ENCODE measurements around the gene MYLK2. TPM values are rescaled to one million over a fixed set of nuclear protein-coding genes. Genes with fewer than 3 reads are reported as not detected.

Gene MYLK2
- total and polyA plus RNA-seq, 4 experiments from 2014 or later, result not detected

DNA sequence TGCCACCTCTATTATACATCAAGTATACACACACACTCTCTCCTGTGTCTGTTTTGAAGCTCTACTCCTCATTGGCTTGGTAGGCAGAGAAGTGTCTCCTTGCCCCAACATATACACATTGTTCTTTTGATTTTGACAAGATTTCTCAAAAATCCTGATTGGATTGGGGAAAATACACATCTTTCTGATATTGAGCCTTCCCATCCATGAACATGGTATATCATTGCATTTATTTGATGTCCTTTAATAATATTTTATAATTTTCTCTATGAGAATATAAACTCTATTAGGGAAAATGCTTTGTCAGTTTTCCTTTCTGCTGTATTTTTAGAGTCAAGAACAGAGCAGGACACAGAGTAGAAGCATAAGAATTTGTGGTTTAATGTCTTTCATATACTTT, 58.5 kb downstream of the MYLK2 start:
- no peak for DNase-seq
- Mint-ChIP-seq H3K4me1 (peaks cover 6 to 15% (median 8%) of the 10 kb centered on the region in 4 donors), H3K27ac (no peak overlapping the region), H3K27me3 (peaks cover 12 to 13% of the 10 kb centered on the region in 2 donors), H3K9me3 (peaks cover 0 to 5% (median 0%) of the 10 kb centered on the region in 8 donors), H3K36me3 (peaks cover 0 to 7% of the 10 kb centered on the region in 2 donors), H3K4me3 (no peak overlapping the region)
- ChIA-PET CTCF (ENCODE audit: partially characterized antibody) (no interaction called here), POLR2A (ENCODE audit: partially characterized antibody) (no interaction called here)
- no peaks in the 10 kb centered on the region for H3K9me3 ChIP-seq (ENCODE audit: control insufficient read depth in 1 of 2, low read length in 2 of 2)
- intact Hi-C loops (cut with micrococcal nuclease), result loop anchor here (2.0 kb wide), 1 partner anchor 25 kb away; no protein-coding TSS in a partner anchor
- no peak overlapping the region for H3K4me3 ChIP-seq (ENCODE audit: low read length in 2 of 2)
- H3K27ac ChIP-seq (ENCODE audit: low read depth, low read length), result no peak overlapping the region
- H3K27me3 ChIP-seq (ENCODE audit: insufficient read depth, low read length), result peaks cover 5% of the 10 kb centered on the region
- H3K36me3 ChIP-seq (ENCODE audit: insufficient read depth, low read length), result no peaks in the 10 kb centered on the region
- peaks cover 7% of the 10 kb centered on the region for H3K4me1 ChIP-seq (ENCODE audit: insufficient read depth, low read length)

DNA sequence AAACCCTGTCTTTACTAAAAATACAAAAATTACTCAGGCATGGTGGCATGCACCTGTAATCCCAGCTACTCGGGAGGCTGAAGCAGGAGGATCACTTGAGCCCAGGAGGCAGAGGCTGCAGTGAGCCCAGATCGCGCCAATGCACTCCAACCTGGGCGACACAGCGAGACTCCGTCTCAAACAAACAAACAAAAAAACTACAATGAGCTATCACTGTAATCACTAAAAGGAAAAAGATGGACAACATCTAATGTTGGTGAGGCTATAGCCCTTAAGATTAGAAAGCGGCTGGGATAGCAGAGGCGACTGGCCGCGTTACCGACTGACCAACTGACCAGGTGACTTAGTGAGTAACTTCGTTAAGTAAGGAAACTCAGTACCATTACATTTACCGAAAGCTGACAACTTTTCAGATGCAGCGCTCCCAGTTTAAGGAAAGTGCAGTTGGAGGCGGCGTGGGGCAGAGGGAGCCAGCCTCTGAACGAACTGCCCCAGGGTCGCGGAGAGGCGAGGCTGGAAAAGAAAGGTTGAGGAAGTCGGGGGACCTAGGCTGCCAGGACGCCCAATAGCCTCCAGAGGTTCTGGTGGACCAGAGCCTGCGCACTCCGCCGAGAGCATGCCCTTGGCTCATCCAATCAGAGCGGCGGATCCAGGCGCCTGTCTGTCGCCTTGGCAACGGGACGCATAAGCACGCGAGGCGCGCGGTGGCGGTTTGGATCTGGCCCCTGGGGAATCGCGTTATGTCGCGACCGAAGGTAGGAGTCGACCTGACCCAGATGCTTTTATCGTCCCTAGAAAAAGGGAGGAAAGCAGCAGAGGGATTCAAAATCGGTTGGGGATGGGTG, 60.2 kb downstream of the MYLK2 start:
- peak overlapping the region; percentile 90 to 96 (median 94) for H3K4me3 Mint-ChIP-seq
- peak; percentile 69 to 84 (median 76) for DNase-seq
- peaks cover 0 to 5% (median 0%) of the 10 kb centered on the region in 8 donors for H3K9me3 Mint-ChIP-seq
- POLR2A ChIA-PET (ENCODE audit: partially characterized antibody), result no interaction called here
- peak overlapping the region; percentile 78 to 97 (median 89) for H3K27ac Mint-ChIP-seq
- H3K36me3 Mint-ChIP-seq, result peaks cover 0 to 7% of the 10 kb centered on the region in 2 donors
- H3K4me1 ChIP-seq (ENCODE audit: insufficient read depth, low read length), result peaks cover 7% of the 10 kb centered on the region
- intact Hi-C loops (cut with micrococcal nuclease), result loop anchor here (2.0 kb wide), 1 partner anchor 27 kb away; no protein-coding TSS in a partner anchor
- H3K27ac ChIP-seq (ENCODE audit: low read depth, low read length), result no peak overlapping the region
- H3K4me3 ChIP-seq (ENCODE audit: low read length in 2 of 2), result peak overlapping the region; percentile 21 to 69
- no peaks in the 10 kb centered on the region for H3K36me3 ChIP-seq (ENCODE audit: insufficient read depth, low read length)
- peaks cover 8% of the 10 kb centered on the region in 2 donors for H3K27me3 Mint-ChIP-seq
- H3K9me3 ChIP-seq (ENCODE audit: control insufficient read depth in 1 of 2, low read length in 2 of 2), result no peaks in the 10 kb centered on the region
- CTCF ChIA-PET (ENCODE audit: partially characterized antibody), result interaction anchor here (0.6 to 2.1 kb wide), 8 partner anchors 10 to 264 kb away, joined by 3 to 8 read pairs (median 3); partner anchors contain the start of gene PDRG1
- peaks cover 6 to 15% (median 8%) of the 10 kb centered on the region in 4 donors for H3K4me1 Mint-ChIP-seq
- H3K27me3 ChIP-seq (ENCODE audit: insufficient read depth, low read length), result no peaks in the 10 kb centered on the region

DNA sequence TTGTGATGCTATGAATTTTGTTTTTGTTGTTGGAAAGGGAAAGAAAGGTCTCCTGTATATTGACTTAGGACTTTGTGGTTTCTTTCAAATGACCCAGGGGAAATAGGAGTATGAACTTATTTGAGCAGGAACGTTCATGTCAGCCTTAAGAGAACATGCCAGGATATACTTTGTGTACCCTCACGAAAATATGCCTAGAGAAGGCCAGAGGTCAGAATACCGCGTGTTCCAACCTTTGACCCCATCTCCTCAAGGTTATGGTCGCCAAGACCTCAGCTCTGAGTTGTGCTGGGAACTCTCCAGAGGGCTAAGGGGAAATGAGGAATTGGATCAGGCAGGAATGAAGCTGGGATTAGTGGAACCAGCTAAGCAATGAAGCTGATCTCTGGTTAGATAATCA, 62.8 kb downstream of the MYLK2 start:
- H3K27me3 Mint-ChIP-seq, result peaks cover 8 to 10% of the 10 kb centered on the region in 2 donors
- H3K4me1 Mint-ChIP-seq, result peaks cover 6 to 15% (median 8%) of the 10 kb centered on the region in 4 donors
- peaks cover 0 to 5% (median 0%) of the 10 kb centered on the region in 8 donors for H3K9me3 Mint-ChIP-seq
- peaks cover 7% of the 10 kb centered on the region for H3K4me1 ChIP-seq (ENCODE audit: insufficient read depth, low read length)
- ChIA-PET POLR2A (ENCODE audit: partially characterized antibody) (no interaction called here), CTCF (ENCODE audit: partially characterized antibody) (interaction anchor here (0.6 to 1.3 kb wide), 2 partner anchors 36 to 210 kb away, joined by 3 read pairs; no protein-coding TSS in a partner anchor)
- no peaks in the 10 kb centered on the region for H3K36me3 ChIP-seq (ENCODE audit: insufficient read depth, low read length)
- no peak for DNase-seq
- H3K9me3 ChIP-seq (ENCODE audit: control insufficient read depth in 1 of 2, low read length in 2 of 2), result no peaks in the 10 kb centered on the region
- H3K27ac ChIP-seq (ENCODE audit: low read depth, low read length), result no peak overlapping the region
- H3K4me3 Mint-ChIP-seq, result peak overlapping the region in 1 of 8 donors; percentile 8
- intact Hi-C loops (cut with micrococcal nuclease), result no loop called here
- peaks cover 0 to 7% of the 10 kb centered on the region in 2 donors for H3K36me3 Mint-ChIP-seq
- no peaks in the 10 kb centered on the region for H3K27me3 ChIP-seq (ENCODE audit: insufficient read depth, low read length)
- no peak overlapping the region for H3K27ac Mint-ChIP-seq
- H3K4me3 ChIP-seq (ENCODE audit: low read length in 2 of 2), result no peak overlapping the region

DNA sequence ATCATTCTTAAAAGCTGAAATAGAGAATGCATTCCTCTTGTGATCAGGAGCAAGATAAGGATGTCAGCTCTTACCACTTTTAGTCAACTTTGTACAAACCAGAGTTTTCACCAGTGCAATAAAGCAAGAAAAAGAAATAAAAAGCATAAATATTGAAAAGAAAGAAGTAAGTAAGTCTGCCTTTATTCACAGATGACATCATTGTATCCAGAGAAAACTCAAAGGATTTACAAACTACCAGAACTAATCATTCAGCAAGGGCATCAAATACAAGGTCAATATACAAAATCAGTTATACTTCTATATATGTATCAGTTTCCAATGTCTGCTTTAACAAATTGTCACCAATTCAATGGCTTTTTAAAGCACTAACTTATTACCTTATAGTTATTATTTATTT, 64.7 kb downstream of the MYLK2 start:
- H3K4me1 ChIP-seq (ENCODE audit: insufficient read depth, low read length), result peaks cover 7% of the 10 kb centered on the region
- ChIA-PET POLR2A (ENCODE audit: partially characterized antibody) (no interaction called here), CTCF (ENCODE audit: partially characterized antibody) (no interaction called here)
- Mint-ChIP-seq H3K36me3 (peaks cover 0 to 7% of the 10 kb centered on the region in 2 donors), H3K27ac (no peak overlapping the region), H3K9me3 (peaks cover 0 to 7% (median 0%) of the 10 kb centered on the region in 8 donors), H3K4me1 (peaks cover 6 to 15% (median 8%) of the 10 kb centered on the region in 4 donors), H3K4me3 (no peak overlapping the region), H3K27me3 (peaks cover 10% of the 10 kb centered on the region in 2 donors)
- H3K27me3 ChIP-seq (ENCODE audit: insufficient read depth, low read length), result no peaks in the 10 kb centered on the region
- H3K9me3 ChIP-seq (ENCODE audit: control insufficient read depth in 1 of 2, low read length in 2 of 2), result no peaks in the 10 kb centered on the region
- H3K36me3 ChIP-seq (ENCODE audit: insufficient read depth, low read length), result no peaks in the 10 kb centered on the region
- no peak for DNase-seq
- no peak overlapping the region for H3K27ac ChIP-seq (ENCODE audit: low read depth, low read length)
- H3K4me3 ChIP-seq (ENCODE audit: low read length in 2 of 2), result no peak overlapping the region
- intact Hi-C loops (cut with micrococcal nuclease), result no loop called here

Other genes with a start within 250 kb of the MYLK2 start
- under 1 TPM in 1 of 2 experiments, not detected in 1; 0.50 TPM for gene ID1, start 214.1 kb upstream of the MYLK2 start, total RNA-seq
- 1 to 10 TPM in 1 of 2 donors, under 1 TPM in 1; 0.49 to 1.4 TPM for gene ID1, start 214.1 kb upstream of the MYLK2 start, polyA plus RNA-seq
- gene COX4I2, start 181.4 kb upstream of the MYLK2 start, total RNA-seq, result not detected
- not detected for gene COX4I2, start 181.4 kb upstream of the MYLK2 start, polyA plus RNA-seq
- gene BCL2L1, start 96.5 kb upstream of the MYLK2 start, total RNA-seq, result 10 to 100 TPM; 20.3 to 20.8 TPM
- gene BCL2L1, start 96.5 kb upstream of the MYLK2 start, polyA plus RNA-seq, result 10 to 100 TPM; 22.8 to 26.1 TPM
- gene TPX2, start 80.1 kb upstream of the MYLK2 start, total RNA-seq, result under 1 TPM; 0.30 to 0.44 TPM
- under 1 TPM; 0.76 to 0.85 TPM for gene TPX2, start 80.1 kb upstream of the MYLK2 start, polyA plus RNA-seq
- gene FOXS1, start 26.2 kb downstream of the MYLK2 start, total RNA-seq, result not detected
- gene FOXS1, start 26.2 kb downstream of the MYLK2 start, polyA plus RNA-seq, result not detected
- gene DUSP15, start 51.2 kb downstream of the MYLK2 start, total RNA-seq, result not detected
- gene DUSP15, start 51.2 kb downstream of the MYLK2 start, polyA plus RNA-seq, result not detected
- not detected for gene TTLL9, start 51.3 kb downstream of the MYLK2 start, total RNA-seq
- gene TTLL9, start 51.3 kb downstream of the MYLK2 start, polyA plus RNA-seq, result under 1 TPM in 1 of 2 donors, not detected in 1; 0.25 TPM
- 10 to 100 TPM; 12.6 to 13.8 TPM for gene PDRG1, start 132.7 kb downstream of the MYLK2 start, total RNA-seq
- 10 to 100 TPM; 12.7 to 16.8 TPM for gene PDRG1, start 132.7 kb downstream of the MYLK2 start, polyA plus RNA-seq
- not detected for gene XKR7, start 148.8 kb downstream of the MYLK2 start, total RNA-seq
- gene XKR7, start 148.8 kb downstream of the MYLK2 start, polyA plus RNA-seq, result not detected
- not detected for gene CCM2L, start 191.1 kb downstream of the MYLK2 start, total RNA-seq
- gene CCM2L, start 191.1 kb downstream of the MYLK2 start, polyA plus RNA-seq, result not detected
- 1 to 10 TPM; 1.0 to 1.3 TPM for gene HCK, start 232.9 kb downstream of the MYLK2 start, total RNA-seq
- gene HCK, start 232.9 kb downstream of the MYLK2 start, polyA plus RNA-seq, result under 1 TPM; 0.09 to 0.48 TPM

Data from CD4-positive, alpha-beta memory T cell (primary cell).